HG03097 (cell line): ENCODE data around the gene FBXO36.
A peak's percentile ranks its signal among the peaks of the same experiment; 100 is the strongest.
"Not testable (repeated sequence)": the region's sequence is repeated elsewhere in the genome, so short reads cannot be mapped to it uniquely, and the experiment has no call there.

Experiments
- ATAC-seq: cut with Tn5 transposase; IDR thresholded peaks from one replicate; pipeline ENCODE4 v1.9.1; 2021; ENCODE audit not compliant: unreplicated experiment, low FRiP score

Gene FBXO36, protein sequence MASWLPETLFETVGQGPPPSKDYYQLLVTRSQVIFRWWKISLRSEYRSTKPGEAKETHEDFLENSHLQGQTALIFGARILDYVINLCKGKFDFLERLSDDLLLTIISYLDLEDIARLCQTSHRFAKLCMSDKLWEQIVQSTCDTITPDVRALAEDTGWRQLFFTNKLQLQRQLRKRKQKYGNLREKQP

GRCh38 chr2:229922449-229923386 is at the start of gene FBXO36:
Gene FBXO36, plus strand, starts transcription at chr2:229922503. Its CDS starts 11 bp downstream, at chr2:229922514.
- peak; percentile 56 for ATAC-seq

DNA sequence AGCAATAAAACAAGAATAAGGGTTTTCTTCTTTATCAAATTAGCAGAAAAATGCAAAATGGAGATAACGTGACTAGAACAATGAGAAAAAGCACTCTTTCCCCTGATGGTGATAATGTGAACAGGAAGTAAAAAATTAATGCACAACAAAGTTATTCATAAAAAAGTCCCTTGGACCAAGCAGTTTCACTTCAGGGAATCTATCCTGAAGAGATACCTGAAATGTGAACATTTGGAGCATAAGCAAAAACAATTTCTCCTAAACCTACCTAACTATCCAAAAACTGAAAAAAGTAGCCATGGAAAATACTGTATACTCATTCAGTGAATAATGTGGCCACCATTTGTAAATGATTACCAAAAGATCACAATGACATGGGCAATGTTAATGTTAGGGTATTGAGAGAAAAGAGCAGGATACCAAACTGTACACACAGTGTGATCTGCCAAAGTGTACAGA is 49.2 kb upstream of the FBXO36 start:
- ATAC-seq = peak; percentile 85

GRCh38 chr2:229874647-229875046 is 47.7 kb upstream of the FBXO36 start:
- no peak for ATAC-seq

GRCh38 chr2:229875549-229875948 is 46.8 kb upstream of the FBXO36 start:
- no peak for ATAC-seq

DNA sequence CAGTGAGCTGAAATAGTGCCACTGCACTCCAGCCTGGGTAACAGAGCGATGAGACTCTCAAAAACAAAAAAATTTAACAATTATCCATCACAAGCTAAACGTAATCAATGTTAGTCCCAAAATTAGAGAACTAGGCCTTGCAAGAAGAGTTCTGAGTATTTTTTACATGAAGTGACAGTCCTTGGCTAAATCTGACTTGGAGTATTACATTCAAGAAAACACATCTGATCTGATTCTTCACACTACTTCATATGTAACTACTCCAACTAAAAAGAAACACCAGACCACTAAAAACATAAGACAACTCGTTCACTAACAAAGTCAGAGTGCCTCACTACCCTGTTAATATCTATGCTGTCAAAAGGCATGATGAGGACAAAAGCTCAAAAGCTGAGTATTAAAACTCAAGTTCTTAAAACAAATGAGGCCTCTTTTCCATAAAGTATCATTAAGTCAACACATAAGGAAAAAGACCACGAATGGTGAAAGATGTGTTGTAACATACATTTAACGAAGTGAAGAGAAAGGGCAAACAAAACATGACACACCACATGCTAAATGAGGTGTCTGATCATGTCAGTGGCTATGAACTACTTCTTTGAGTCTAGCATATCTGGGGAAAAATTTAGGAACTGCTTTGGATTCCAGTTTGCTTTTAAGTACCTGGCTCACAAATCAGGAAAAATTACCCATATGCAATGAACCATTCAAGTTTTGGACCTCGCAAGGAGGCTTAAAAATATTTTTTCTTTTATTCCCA is 42.9 kb upstream of the FBXO36 start:
- ATAC-seq = no peak

DNA sequence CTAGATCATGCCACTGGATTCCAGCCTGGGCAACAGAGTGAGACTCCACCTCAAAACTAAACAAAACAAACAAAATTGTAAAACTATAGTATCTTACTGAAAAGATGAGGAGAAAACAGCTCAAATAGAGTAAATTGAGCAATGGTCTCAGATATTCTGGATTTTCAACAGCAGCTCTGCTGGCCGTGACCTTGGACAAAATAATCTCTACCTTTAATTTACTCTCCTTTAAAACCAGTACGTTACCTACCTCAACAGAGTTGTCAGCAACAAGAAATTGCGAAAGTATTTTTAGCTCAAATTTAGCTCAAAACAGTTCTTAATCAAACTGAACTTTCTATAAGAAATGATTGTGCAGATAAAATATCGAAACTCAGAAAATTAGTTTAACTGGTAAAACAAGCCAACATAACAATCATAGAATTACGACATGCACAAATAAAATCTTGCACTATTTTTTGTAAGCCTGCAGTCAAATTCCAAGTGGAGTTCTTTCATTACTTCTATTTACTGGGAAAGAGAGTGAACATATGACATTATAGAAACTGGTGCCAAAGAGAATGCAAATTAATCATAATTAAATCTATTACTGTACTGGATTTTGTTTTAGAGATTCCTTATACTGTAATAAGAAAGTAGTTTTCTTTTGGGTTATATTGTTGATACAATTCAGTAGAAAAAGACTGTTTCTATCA is 41.3 kb upstream of the FBXO36 start:
- no peak for ATAC-seq

DNA sequence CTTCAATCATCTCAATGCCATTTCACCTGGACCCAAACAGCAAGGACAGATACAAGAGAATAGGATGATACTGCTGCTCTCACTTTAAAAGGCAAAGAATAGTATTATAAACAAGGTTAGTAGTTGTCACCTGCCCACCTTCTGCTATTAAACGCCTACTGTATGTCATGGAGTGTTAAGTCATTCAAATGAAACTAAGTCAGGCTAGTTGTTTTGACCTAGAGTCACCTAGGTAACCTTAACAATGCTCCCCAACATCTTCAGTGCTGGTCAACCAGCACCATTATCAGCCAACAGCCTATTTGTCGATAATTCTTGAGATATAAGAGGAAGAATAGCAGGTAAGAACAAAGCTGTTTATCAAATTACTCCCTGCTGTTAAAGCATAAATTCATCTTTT is 39.7 kb upstream of the FBXO36 start:
- ATAC-seq = no peak

- ATAC-seq = no peak
These were observed 37.3 kb upstream of the FBXO36 start for GRCh38 chr2:229884775-229885699.

- no peak for ATAC-seq
These were observed 34.9 kb upstream of the FBXO36 start for GRCh38 chr2:229887441-229887840.

GRCh38 chr2:229888031-229888430 is 34.3 kb upstream of the FBXO36 start:
- ATAC-seq = no peak

- ATAC-seq = no peak
These were observed 33.3 kb upstream of the FBXO36 start for GRCh38 chr2:229889023-229889422.

DNA sequence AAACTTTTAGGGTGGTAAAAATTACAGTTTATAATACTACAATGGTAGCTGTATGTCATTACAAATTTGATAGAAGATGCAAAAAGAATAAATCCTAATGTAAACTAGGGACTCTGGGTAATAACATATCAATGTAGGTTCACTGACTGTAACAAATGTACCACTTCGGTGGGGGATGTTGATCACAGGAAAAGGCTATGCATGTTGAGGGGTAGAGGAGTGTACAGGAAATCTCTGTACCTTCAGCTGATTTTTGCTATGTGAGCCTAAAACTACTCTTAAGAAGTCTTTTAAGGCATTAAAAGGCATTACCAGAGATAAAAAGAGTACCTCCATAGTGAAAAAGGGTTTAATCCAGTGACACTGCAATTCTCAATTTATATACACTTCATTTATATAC is 25.4 kb upstream of the FBXO36 start:
- ATAC-seq = no peak

- no peak for ATAC-seq
These were observed 22.7 kb upstream of the FBXO36 start for GRCh38 chr2:229899604-229900003.

GRCh38 chr2:229900012-229900411 is 22.3 kb upstream of the FBXO36 start:
- no peak for ATAC-seq

DNA sequence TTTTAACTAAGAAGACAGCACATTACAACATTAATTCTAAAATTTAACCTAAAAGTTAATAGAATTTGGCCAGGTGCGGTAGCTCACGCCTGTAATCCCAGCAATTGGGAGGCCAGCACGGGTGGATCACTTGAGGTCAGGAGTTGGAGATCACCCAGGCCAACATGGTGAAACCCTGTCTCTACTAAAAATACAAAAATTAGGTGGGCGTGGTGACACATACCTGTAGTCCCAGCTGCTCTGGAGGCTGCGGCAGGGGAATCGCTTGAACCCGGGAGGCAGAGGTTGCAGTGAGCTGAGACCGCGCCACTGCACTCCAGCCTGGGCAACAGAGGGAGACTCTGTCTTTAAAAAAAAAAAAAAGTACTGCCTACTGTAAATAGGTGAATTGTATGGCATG is 21.8 kb upstream of the FBXO36 start:
- not testable (repeated sequence) for ATAC-seq

GRCh38 chr2:229901819-229902218 is 20.5 kb upstream of the FBXO36 start:
- ATAC-seq = no peak

DNA sequence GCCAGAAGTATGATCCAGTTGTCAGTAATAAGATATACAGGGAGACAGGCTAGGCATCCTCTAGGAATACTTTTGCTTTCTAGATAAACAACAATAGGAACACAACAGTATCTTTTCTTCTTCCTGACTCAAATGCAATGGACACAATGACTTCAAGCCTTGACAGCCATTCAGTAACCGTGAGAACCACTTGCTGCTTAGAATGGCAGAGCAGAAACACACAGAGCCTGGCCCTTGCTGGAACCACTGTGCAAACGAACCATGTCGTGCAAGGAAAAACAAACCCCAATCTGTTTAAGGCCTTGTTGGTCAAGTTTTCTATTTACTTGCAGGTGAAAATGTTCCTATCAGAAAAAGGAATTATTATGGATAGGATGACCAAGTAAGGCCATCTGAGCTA is 19.3 kb upstream of the FBXO36 start:
- no peak for ATAC-seq

GRCh38 chr2:229905601-229906000 is 16.7 kb upstream of the FBXO36 start:
- ATAC-seq = no peak

DNA sequence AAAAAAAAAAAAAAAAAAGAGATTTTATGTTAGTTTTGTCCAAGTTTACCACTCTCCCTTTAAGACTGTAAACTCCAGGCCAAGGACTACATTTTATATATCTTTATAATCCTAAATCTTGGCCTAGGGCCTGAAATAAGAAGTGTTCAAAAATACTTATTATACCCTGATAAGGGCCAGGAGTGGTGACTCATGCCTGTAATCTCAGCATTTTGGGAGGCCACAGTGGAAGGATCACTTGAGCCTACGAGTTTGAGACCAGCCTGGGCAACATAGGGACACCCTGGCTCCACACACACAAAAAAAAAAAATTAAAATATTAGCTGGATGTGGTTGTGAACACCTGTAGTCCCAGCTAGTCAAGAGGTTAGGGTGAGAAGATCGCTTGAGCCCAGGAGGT is 13.2 kb upstream of the FBXO36 start:
- no peak for ATAC-seq
